T-helper 2 cell treated with Interferon-gamma antibody and Interleukin-4, amounts not matched to agents 5 μg/mL and 100 μg/mL, for 36 hours (primary cell): ENCODE measurements around the gene YY1.
"Not testable (repeated sequence)": the region's sequence is repeated elsewhere in the genome, so short reads cannot be mapped to it uniquely, and the experiment has no call there.

Source experiments
- DNase-seq: peaks from one replicate; pipeline ENCODE4 v3.0.0; 2021; ENCODE audit warnings: low spot score
- H3K27ac Mint-ChIP-seq: one replicate; pipeline ENCODE4 v1.8.0; 2021; ENCODE audit warnings: mild to moderate bottlenecking, mixed read lengths
- H3K27me3 Mint-ChIP-seq: one replicate; pipeline ENCODE4 v1.8.0; 2021; ENCODE audit warnings: low read depth, mixed read lengths
- H3K36me3 Mint-ChIP-seq: one replicate; pipeline ENCODE4 v1.8.0; 2021; ENCODE audit warnings: low read depth, mixed read lengths
- H3K4me1 Mint-ChIP-seq: one replicate; pipeline ENCODE4 v1.8.0; 2021; ENCODE audit warnings: low read depth, mixed read lengths
- H3K4me3 Mint-ChIP-seq: one replicate; pipeline ENCODE4 v1.8.0; 2022; ENCODE audit warnings: mild to moderate bottlenecking, moderate library complexity, mixed read lengths
- H3K9me3 Mint-ChIP-seq: one replicate; pipeline ENCODE4 v1.8.0; 2021; ENCODE audit warnings: mixed read lengths

The YY1 gene

GRCh38 chr14:100297320-100298300 is 58.7 kb downstream of the YY1 start:
- H3K27me3 Mint-ChIP-seq = no peaks in the 10 kb centered on the region
- no peak overlapping the region for H3K4me3 Mint-ChIP-seq
- no peak for DNase-seq
- H3K4me1 Mint-ChIP-seq = peaks cover 1% of the 10 kb centered on the region
- no peak overlapping the region for H3K27ac Mint-ChIP-seq
- H3K36me3 Mint-ChIP-seq = no peaks in the 10 kb centered on the region
- no peaks in the 10 kb centered on the region for H3K9me3 Mint-ChIP-seq

GRCh38 chr14:100298551-100299237 is 59.8 kb downstream of the YY1 start:
- no peak overlapping the region for H3K27ac Mint-ChIP-seq
- no peaks in the 10 kb centered on the region for H3K9me3 Mint-ChIP-seq
- H3K4me1 Mint-ChIP-seq = peaks cover 8% of the 10 kb centered on the region
- no peaks in the 10 kb centered on the region for H3K27me3 Mint-ChIP-seq
- no peaks in the 10 kb centered on the region for H3K36me3 Mint-ChIP-seq
- H3K4me3 Mint-ChIP-seq = no peak overlapping the region
- DNase-seq = no peak

GRCh38 chr14:100299238-100299560 is 60.3 kb downstream of the YY1 start:
- Mint-ChIP-seq H3K27me3 (no peaks in the 10 kb centered on the region), H3K36me3 (no peaks in the 10 kb centered on the region), H3K9me3 (no peaks in the 10 kb centered on the region), H3K27ac (no peak overlapping the region), H3K4me1 (peaks cover 10% of the 10 kb centered on the region), H3K4me3 (no peak overlapping the region)
- no peak for DNase-seq

- Mint-ChIP-seq H3K27me3 (peaks cover 13% of the 10 kb centered on the region), H3K36me3 (no peaks in the 10 kb centered on the region)
These were observed 63.7 kb downstream of the YY1 start for GRCh38 chr14:100302616-100303015.

GRCh38 chr14:100303179-100303578 is 64.2 kb downstream of the YY1 start:
- Mint-ChIP-seq H3K36me3 (no peaks in the 10 kb centered on the region), H3K4me3 (no peak overlapping the region), H3K9me3 (no peaks in the 10 kb centered on the region), H3K27me3 (peaks cover 16% of the 10 kb centered on the region), H3K4me1 (peaks cover 22% of the 10 kb centered on the region), H3K27ac (no peak overlapping the region)
- DNase-seq = no peak

More at GRCh38 chr14:100302616-100303015, 63.7 kb downstream of the YY1 start:
- no peaks in the 10 kb centered on the region for H3K9me3 Mint-ChIP-seq
- peaks cover 20% of the 10 kb centered on the region for H3K4me1 Mint-ChIP-seq
- H3K27ac Mint-ChIP-seq = no peak overlapping the region
- no peak for DNase-seq
- H3K4me3 Mint-ChIP-seq = no peak overlapping the region

- no peaks in the 10 kb centered on the region for H3K36me3 Mint-ChIP-seq
- H3K27ac Mint-ChIP-seq = no peak overlapping the region
- no peaks in the 10 kb centered on the region for H3K9me3 Mint-ChIP-seq
- DNase-seq = no peak
- H3K27me3 Mint-ChIP-seq = peaks cover 18% of the 10 kb centered on the region
- H3K4me3 Mint-ChIP-seq = no peak overlapping the region
- H3K4me1 Mint-ChIP-seq = peaks cover 25% of the 10 kb centered on the region
These were observed 65.0 kb downstream of the YY1 start for GRCh38 chr14:100303925-100304324.

- Mint-ChIP-seq H3K27ac (peak overlapping the region; percentile 60), H3K4me1 (peaks cover 25% of the 10 kb centered on the region), H3K27me3 (peaks cover 18% of the 10 kb centered on the region), H3K9me3 (no peaks in the 10 kb centered on the region), H3K4me3 (peak overlapping the region; percentile 88), H3K36me3 (no peaks in the 10 kb centered on the region)
- no peak for DNase-seq
These were observed 65.9 kb downstream of the YY1 start for GRCh38 chr14:100304825-100305323.

GRCh38 chr14:100305324-100306100 is 66.6 kb downstream of the YY1 start:
- Mint-ChIP-seq H3K27ac (peak overlapping the region; percentile 60), H3K36me3 (no peaks in the 10 kb centered on the region), H3K4me3 (peak overlapping the region; percentile 88), H3K4me1 (peaks cover 25% of the 10 kb centered on the region), H3K9me3 (no peaks in the 10 kb centered on the region), H3K27me3 (peaks cover 18% of the 10 kb centered on the region)
- peak; percentile 47 for DNase-seq

GRCh38 chr14:100306101-100306997 is 67.4 kb downstream of the YY1 start, which contains the start of gene SLC25A29:
TSS of gene SLC25A29 (minus strand) at chr14:100306444. CDS start at chr14:100306232, 212 bp downstream.
- DNase-seq = peak; percentile 87
- peaks cover 25% of the 10 kb centered on the region for H3K4me1 Mint-ChIP-seq
- no peaks in the 10 kb centered on the region for H3K9me3 Mint-ChIP-seq
- H3K27ac Mint-ChIP-seq = no peak within 1 kb of the TSS
- peak within 1 kb of the TSS; percentile 88 for H3K4me3 Mint-ChIP-seq
- no peaks in the 10 kb centered on the region for H3K36me3 Mint-ChIP-seq
- H3K27me3 Mint-ChIP-seq = peaks cover 18% of the 10 kb centered on the region

- DNase-seq = no peak
- no peak overlapping the region for H3K27ac Mint-ChIP-seq
- H3K27me3 Mint-ChIP-seq = peaks cover 19% of the 10 kb centered on the region
- peak overlapping the region; percentile 76 for H3K4me3 Mint-ChIP-seq
- H3K4me1 Mint-ChIP-seq = peaks cover 25% of the 10 kb centered on the region
- H3K9me3 Mint-ChIP-seq = no peaks in the 10 kb centered on the region
- no peaks in the 10 kb centered on the region for H3K36me3 Mint-ChIP-seq
These were observed 68.2 kb downstream of the YY1 start for GRCh38 chr14:100306998-100307765.

- no peaks in the 10 kb centered on the region for H3K36me3 Mint-ChIP-seq
- no peak overlapping the region for H3K27ac Mint-ChIP-seq
- H3K4me3 Mint-ChIP-seq = no peak overlapping the region
- H3K27me3 Mint-ChIP-seq = peaks cover 22% of the 10 kb centered on the region
- H3K9me3 Mint-ChIP-seq = no peaks in the 10 kb centered on the region
- no peak for DNase-seq
- peaks cover 20% of the 10 kb centered on the region for H3K4me1 Mint-ChIP-seq
These were observed 69.0 kb downstream of the YY1 start for GRCh38 chr14:100307766-100308426.

GRCh38 chr14:100308427-100308792 is 69.5 kb downstream of the YY1 start:
- H3K4me3 Mint-ChIP-seq, H3K9me3 Mint-ChIP-seq, DNase-seq, H3K27ac Mint-ChIP-seq, H3K36me3 Mint-ChIP-seq: not testable (repeated sequence)
- peaks cover 17% of the 10 kb centered on the region for H3K4me1 Mint-ChIP-seq
- H3K27me3 Mint-ChIP-seq = peaks cover 22% of the 10 kb centered on the region
